GM19455 (cell line): Measurements from ENCODE around the gene UBXN7.
A peak's percentile ranks its signal among the peaks of the same experiment; 100 is the strongest.
"Not testable (repeated sequence)": the region's sequence is repeated elsewhere in the genome, so short reads cannot be mapped to it uniquely, and the experiment has no call there.

Experiments used
- ATAC-seq: cut with Tn5 transposase; IDR thresholded peaks from one replicate; pipeline ENCODE4 v1.9.1; 2021; ENCODE audit not compliant: unreplicated experiment

Gene UBXN7

GRCh38 chr3:196419386-196419785, 12.8 kb downstream of the UBXN7 start:
- no peak for ATAC-seq

- no peak for ATAC-seq
Measured at GRCh38 chr3:196418601-196419000, 13.6 kb downstream of the UBXN7 start.

GRCh38 chr3:196414469-196414868, 17.8 kb downstream of the UBXN7 start:
- no peak for ATAC-seq

- ATAC-seq: peak; percentile 72
Measured at GRCh38 chr3:196412704-196413103, 19.5 kb downstream of the UBXN7 start.

- ATAC-seq: no peak
Measured at GRCh38 chr3:196409409-196409808, 22.8 kb downstream of the UBXN7 start.

GRCh38 chr3:196408565-196409300, 23.5 kb downstream of the UBXN7 start:
- no peak for ATAC-seq

GRCh38 chr3:196406811-196407470, 25.3 kb downstream of the UBXN7 start:
- no peak for ATAC-seq

GRCh38 chr3:196400331-196400730, 31.9 kb downstream of the UBXN7 start:
- no peak for ATAC-seq

- no peak for ATAC-seq
Measured at GRCh38 chr3:196399485-196399945, 32.7 kb downstream of the UBXN7 start.

- no peak for ATAC-seq
Measured at GRCh38 chr3:196398782-196399181, 33.4 kb downstream of the UBXN7 start.

GRCh38 chr3:196397941-196398340, 34.3 kb downstream of the UBXN7 start:
- ATAC-seq: no peak

- no peak for ATAC-seq
Measured at GRCh38 chr3:196390116-196390515, 42.1 kb downstream of the UBXN7 start.

- no peak for ATAC-seq
Measured at GRCh38 chr3:196388956-196389355, 43.3 kb downstream of the UBXN7 start.

- not testable (repeated sequence) for ATAC-seq
Measured at GRCh38 chr3:196387941-196388340, 44.3 kb downstream of the UBXN7 start.

- ATAC-seq: not testable (repeated sequence)
Measured at GRCh38 chr3:196386797-196387196, 45.4 kb downstream of the UBXN7 start.

- not testable (repeated sequence) for ATAC-seq
Measured at GRCh38 chr3:196386034-196386433, 46.2 kb downstream of the UBXN7 start.

- ATAC-seq: not testable (repeated sequence)
Measured at GRCh38 chr3:196385446-196385845, 46.8 kb downstream of the UBXN7 start.

GRCh38 chr3:196378146-196378841, 53.9 kb downstream of the UBXN7 start:
- no peak for ATAC-seq

- ATAC-seq: no peak
Measured at GRCh38 chr3:196377321-196377720, 54.9 kb downstream of the UBXN7 start.

GRCh38 chr3:196365736-196366135, 66.5 kb downstream of the UBXN7 start:
- ATAC-seq: no peak

GRCh38 chr3:196360586-196360985, 71.6 kb downstream of the UBXN7 start:
- ATAC-seq: no peak

- ATAC-seq: not testable (repeated sequence)
Measured at GRCh38 chr3:196358540-196358939, 73.7 kb downstream of the UBXN7 start.
